ENCODE data around the gene ARHGEF12. TPM values are rescaled to one million over a fixed set of nuclear protein-coding genes. Genes with fewer than 3 reads are reported as not detected.

The ARHGEF12 gene
- total and polyA plus RNA-seq, 4 donors, result 19.0 to 243 (median 55.6) TPM

- no peaks in the 10 kb centered on the region for H3K9me3 ChIP-seq (ENCODE audit: control insufficient read depth in 4 of 4, insufficient read depth in 3 of 4, low read length in 3 of 4)
- no peaks in the 10 kb centered on the region for H3K27me3 ChIP-seq (ENCODE audit: control insufficient read depth in 3 of 3, insufficient read depth in 3 of 3, low read length in 2 of 3)
- H3K27ac ChIP-seq (ENCODE audit: low read depth in 1 of 2, low read length in 1 of 2), result no peak overlapping the region
- H3K4me3 ChIP-seq, result no peak overlapping the region
- peaks cover 0 to under 1% (median 0%) of the 10 kb centered on the region in 4 donors for H3K36me3 ChIP-seq (ENCODE audit: control insufficient read depth in 4 of 4, insufficient read depth in 4 of 4, low read length in 4 of 4)
- H3K9ac ChIP-seq (ENCODE audit: insufficient read depth in 1 of 2, low read length in 2 of 2), result peak overlapping the region in 1 of 2 donors; percentile 20
- TF ChIP-seq CTCF (IDR thresholded peaks at IDR 0.05; ENCODE audit: control extremely low read depth, extremely low read depth), result no peak
- H3K4me1 ChIP-seq (ENCODE audit: control insufficient read depth in 5 of 5, insufficient read depth in 5 of 5, low read length in 5 of 5), result peaks cover 0 to 24% (median 0%) of the 10 kb centered on the region in 5 donors
- ATAC-seq (ENCODE audit: insufficient read depth, low FRiP score), result no peak
- DNase-seq, result no peak
Measured at GRCh38 chr11:120372296-120372695, 36.1 kb downstream of the ARHGEF12 start.

- H3K9me3 ChIP-seq (ENCODE audit: control insufficient read depth in 4 of 4, insufficient read depth in 3 of 4, low read length in 3 of 4), result no peaks in the 10 kb centered on the region
- no peak overlapping the region for H3K9ac ChIP-seq (ENCODE audit: insufficient read depth in 1 of 2, low read length in 2 of 2)
- no peak for DNase-seq
- H3K27ac ChIP-seq (ENCODE audit: low read depth in 1 of 2, low read length in 1 of 2), result peak overlapping the region in 1 of 2 donors; percentile 45
- H3K27me3 ChIP-seq (ENCODE audit: control insufficient read depth in 3 of 3, insufficient read depth in 3 of 3, low read length in 2 of 3), result no peaks in the 10 kb centered on the region
- no peak for TF ChIP-seq CTCF (IDR thresholded peaks at IDR 0.05; ENCODE audit: control extremely low read depth, extremely low read depth)
- H3K36me3 ChIP-seq (ENCODE audit: control insufficient read depth in 4 of 4, insufficient read depth in 4 of 4, low read length in 4 of 4), result peaks cover 0 to 3% (median 0%) of the 10 kb centered on the region in 4 donors
- no peak overlapping the region for H3K4me3 ChIP-seq
- WGBS, 2 donors, result 83 to 86% methylated on average over 3 of the region's 3 CpGs
- ATAC-seq (ENCODE audit: insufficient read depth, low FRiP score), result no peak
- H3K4me1 ChIP-seq (ENCODE audit: control insufficient read depth in 5 of 5, insufficient read depth in 5 of 5, low read length in 5 of 5), result peaks cover 0 to 16% (median 0%) of the 10 kb centered on the region in 5 donors
Measured at GRCh38 chr11:120375076-120375475, 38.9 kb downstream of the ARHGEF12 start.

- H3K27ac ChIP-seq (ENCODE audit: low read depth in 1 of 2, low read length in 1 of 2), result peak overlapping the region in 1 of 2 donors; percentile 58
- peaks cover 0 to 3% (median 0%) of the 10 kb centered on the region in 4 donors for H3K36me3 ChIP-seq (ENCODE audit: control insufficient read depth in 4 of 4, insufficient read depth in 4 of 4, low read length in 4 of 4)
- WGBS, 2 donors, result 72 to 78% methylated on average over 6 of the region's 6 CpGs
- peaks cover 0 to 26% (median 0%) of the 10 kb centered on the region in 5 donors for H3K4me1 ChIP-seq (ENCODE audit: control insufficient read depth in 5 of 5, insufficient read depth in 5 of 5, low read length in 5 of 5)
- no peaks in the 10 kb centered on the region for H3K27me3 ChIP-seq (ENCODE audit: control insufficient read depth in 3 of 3, insufficient read depth in 3 of 3, low read length in 2 of 3)
- H3K4me3 ChIP-seq, result no peak overlapping the region
- no peak overlapping the region for H3K9ac ChIP-seq (ENCODE audit: insufficient read depth in 1 of 2, low read length in 2 of 2)
- DNase-seq (no peak), ATAC-seq (ENCODE audit: insufficient read depth, low FRiP score) (no peak)
- no peak for TF ChIP-seq CTCF (IDR thresholded peaks at IDR 0.05; ENCODE audit: control extremely low read depth, extremely low read depth)
- no peaks in the 10 kb centered on the region for H3K9me3 ChIP-seq (ENCODE audit: control insufficient read depth in 4 of 4, insufficient read depth in 3 of 4, low read length in 3 of 4)
Measured at GRCh38 chr11:120376547-120377182, 40.5 kb downstream of the ARHGEF12 start.

All from lung (tissue), 12 donors.